GM20000 (cell line): ENCODE measurements around the gene TNFRSF19.

Experiments used
- DNase-seq: peaks from one replicate; pipeline ENCODE4 v3.0.0; 2012; ENCODE audit warnings: low spot score
- TF ChIP-seq, protein P1 (sequence below): IDR thresholded peaks from 2 replicates; pipeline ENCODE4 v1.5.1; 2012; ENCODE audit warnings: mild to moderate bottlenecking, control low read depth; ENCODE audit errors: extremely low read depth, missing control alignments

The TNFRSF19 gene

DNA sequence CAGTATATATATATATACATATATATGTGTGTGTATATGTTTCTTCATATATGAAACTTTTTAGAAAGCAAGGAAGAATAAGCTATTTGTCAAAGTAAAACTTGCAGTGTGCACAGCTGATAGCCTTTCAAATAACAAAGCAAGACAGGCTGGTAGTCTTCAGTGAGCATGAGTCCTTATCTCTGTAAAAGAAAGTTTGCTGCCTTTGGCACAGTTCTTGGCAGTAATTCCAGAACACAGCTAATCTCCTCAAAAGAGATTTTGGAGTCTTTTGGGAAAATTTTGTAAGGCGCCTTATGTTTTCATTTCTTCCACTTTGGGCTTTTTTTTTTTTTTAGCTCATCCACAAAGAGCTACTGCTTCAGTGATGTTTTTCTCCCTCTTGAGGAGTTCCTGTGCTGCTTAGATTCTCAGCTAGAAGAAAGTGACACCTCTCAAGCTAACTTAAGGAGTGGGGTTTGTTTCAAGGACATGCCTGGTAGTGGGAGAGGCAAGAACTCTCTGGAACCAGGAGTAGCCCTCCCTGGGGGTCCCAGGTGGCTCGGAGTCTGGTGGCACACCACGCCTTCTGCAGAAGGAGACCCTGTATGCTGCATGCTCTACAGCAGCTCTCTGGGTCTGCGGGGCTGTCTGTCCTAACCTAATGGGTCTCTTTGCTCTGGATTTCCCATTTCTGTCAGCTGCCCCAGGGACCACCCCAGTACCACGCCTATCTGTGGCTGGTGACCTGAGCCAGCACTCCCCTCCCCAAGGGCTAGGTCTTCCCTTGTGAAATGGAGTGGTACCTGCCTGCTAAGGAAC lies 58.8 kb downstream of the TNFRSF19 start:
- TF ChIP-seq, protein P1, sequence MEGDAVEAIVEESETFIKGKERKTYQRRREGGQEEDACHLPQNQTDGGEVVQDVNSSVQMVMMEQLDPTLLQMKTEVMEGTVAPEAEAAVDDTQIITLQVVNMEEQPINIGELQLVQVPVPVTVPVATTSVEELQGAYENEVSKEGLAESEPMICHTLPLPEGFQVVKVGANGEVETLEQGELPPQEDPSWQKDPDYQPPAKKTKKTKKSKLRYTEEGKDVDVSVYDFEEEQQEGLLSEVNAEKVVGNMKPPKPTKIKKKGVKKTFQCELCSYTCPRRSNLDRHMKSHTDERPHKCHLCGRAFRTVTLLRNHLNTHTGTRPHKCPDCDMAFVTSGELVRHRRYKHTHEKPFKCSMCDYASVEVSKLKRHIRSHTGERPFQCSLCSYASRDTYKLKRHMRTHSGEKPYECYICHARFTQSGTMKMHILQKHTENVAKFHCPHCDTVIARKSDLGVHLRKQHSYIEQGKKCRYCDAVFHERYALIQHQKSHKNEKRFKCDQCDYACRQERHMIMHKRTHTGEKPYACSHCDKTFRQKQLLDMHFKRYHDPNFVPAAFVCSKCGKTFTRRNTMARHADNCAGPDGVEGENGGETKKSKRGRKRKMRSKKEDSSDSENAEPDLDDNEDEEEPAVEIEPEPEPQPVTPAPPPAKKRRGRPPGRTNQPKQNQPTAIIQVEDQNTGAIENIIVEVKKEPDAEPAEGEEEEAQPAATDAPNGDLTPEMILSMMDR, result no peak
- DNase-seq, result no peak

DNA sequence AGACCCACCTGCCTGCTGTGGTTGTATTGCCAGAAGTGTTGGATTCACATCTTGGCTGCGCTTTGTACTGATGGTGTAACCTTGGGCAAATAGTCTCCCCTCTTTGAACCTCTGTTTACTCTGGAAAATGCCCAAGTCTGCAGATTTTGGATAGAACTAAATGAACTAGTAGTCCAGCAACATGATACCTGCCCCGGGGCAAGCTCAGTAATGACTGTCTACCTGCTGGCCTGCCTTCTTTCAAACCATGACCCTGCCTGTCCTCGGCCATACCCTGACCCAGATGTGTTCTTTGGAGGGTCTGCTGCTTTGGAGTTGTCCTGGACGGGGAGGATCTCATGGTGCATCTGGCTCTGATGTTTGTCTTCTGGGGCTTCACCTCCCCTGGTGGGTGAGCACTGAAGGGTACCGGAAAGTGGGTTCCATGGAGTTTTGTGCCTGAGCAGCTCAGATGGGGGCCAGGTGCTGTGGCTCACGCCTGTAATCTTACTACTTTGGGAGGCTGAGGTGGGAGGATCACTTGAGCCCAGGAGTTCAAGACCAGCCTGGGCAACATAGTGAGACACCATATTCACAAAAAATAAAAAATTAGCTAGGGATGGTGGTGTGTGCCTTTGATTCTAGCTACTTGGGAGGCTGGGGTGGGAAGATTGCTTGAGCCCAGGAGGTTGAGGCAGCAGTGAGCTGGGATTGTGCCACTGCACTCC lies 59.5 kb downstream of the TNFRSF19 start:
- TF ChIP-seq, protein P1, result no peak
- no peak for DNase-seq

DNA sequence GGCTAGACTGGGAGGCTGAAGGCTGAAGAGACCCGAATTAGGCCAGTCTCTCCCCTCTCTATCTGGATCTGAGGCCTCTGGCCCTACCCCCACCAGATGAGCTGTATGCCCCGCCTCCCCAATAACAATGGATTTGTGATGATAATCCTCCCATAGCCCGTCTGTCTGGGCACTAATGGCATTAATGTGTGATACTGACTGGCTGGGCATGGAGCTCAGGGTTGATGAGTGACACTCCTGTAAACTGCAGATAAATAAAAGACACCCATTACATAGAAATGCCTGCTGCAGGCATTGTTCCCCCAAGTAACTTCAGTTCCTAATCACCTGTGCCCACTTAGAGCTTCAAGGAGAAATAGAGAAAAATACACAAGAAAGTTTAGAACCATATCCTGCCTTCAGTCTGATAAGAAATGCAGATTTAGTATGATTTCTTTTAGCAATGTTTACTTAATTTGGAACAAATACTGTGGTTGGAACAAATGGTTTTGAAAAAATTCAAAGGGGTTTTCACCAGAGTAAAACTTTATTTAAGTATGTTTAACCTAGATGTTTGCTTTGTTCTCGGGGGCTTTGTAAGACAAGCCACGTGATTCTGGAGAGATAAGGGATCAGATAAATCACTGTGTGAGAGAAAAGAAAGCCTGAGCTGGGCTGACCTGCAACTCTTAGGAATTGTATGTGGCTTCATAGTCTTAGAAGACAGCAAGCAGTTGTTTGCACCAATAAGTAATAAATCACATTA lies 60.3 kb downstream of the TNFRSF19 start:
- TF ChIP-seq, protein P1, result no peak
- no peak for DNase-seq

DNA sequence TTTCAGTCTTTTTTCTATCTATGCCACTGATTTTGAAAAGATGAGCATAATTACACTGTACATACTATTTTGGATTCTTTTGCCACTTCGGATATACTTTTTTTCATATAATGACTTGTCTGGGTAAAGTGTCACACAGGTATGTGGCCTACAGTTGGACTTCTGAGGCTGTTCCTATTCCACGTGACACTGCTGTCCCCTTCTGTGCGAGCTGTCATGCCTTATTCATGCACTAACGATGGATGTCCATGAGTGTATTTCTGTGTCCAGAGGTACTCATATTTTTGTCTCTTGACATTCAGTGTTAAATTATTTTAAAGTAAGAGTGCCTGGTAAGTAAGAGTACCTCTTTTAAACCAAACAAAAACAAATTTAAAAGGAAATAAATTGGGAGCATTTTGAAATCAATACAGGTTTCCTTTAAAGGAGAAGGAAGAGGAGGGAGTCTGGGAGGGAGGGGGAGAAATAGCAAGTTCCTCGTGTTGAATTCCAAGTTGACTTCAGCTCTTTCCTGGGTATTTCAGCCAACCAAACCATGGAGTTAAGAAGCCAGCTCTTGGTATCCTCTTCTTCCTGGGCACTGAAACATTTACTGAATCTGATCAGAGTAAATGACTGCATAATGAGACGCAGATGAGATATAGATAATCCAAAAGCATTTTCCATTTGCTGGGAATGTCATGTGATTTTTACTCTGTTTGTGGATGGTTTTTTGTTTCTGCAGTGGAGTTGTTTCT lies 61.3 kb downstream of the TNFRSF19 start:
- DNase-seq, result no peak
- TF ChIP-seq, protein P1, result no peak

DNA sequence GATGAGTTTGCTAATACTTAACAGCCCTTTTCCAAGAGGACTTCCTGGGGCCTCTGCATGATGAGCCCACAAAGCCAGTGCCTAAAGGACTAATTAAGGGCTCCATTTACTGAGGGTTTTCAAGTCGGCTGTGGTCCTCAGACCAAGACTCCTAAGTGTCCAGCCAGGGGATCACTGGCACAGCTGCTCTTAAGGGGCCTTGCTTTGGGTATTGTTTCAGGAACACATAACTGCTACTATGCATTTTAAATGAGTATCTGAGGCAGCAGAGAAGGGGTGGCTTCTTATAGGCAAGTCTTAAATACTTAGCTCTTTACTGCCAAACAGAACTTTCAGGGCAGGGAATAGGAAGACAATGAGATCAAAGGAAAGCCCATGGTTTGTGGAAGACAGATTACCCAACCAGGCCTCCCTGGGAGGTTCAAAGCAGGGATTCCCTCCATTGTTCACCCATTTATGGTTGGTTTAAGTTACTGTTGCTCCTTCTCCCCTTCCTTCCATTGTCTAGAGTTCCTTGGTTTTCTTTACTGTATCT lies 61.9 kb downstream of the TNFRSF19 start:
- no peak for DNase-seq

DNA sequence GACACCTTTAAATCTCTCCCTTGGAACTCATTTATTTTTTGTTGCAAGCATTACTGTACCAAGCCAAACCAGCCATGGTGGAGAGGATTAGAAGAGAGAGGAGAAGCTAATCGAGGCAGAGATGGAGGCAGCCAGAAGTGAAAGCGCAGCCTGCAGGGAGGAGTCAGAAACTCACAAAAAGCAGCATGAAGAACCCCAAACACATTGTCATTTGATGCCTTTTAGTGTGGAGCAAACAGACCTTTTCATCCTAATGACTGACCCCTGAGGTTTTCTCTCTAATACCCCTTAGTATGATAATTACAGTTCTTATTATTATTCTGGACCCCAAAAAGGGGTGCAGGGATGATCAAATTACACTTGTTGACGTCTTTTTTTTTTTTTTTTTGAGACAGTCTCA lies 62.5 kb downstream of the TNFRSF19 start:
- TF ChIP-seq, protein P1, result no peak
- DNase-seq, result no peak

More for the DNA sequence above, 61.9 kb downstream of the TNFRSF19 start:
- TF ChIP-seq, protein P1, result no peak
